Body of pancreas (tissue), 4 donors: ENCODE results near the gene THAP6. TPM values are rescaled to one million over a fixed set of nuclear protein-coding genes. Genes with fewer than 3 reads are reported as not detected.
A peak's percentile ranks its signal among the peaks of the same experiment; 100 is the strongest.

ENCODE experiments used
- ATAC-seq: fragments of 150-250 bp; one replicate; pipeline ENCODE4 v1.9.1; 2016
- DNase-seq, 4 donors: peaks; one replicate each; pipeline ENCODE4 v3.0.0-alpha.2; 2019
- H3K27ac ChIP-seq, 4 donors: fragments of 200-600 bp; sonication (generic); 1 replicate in 3 of 4; 2 replicates in 1 of 4; pipeline versions ENCODE4 v1.5.1 to v1.6.1; 2016 to 2019; ENCODE audit warnings: mild to moderate bottlenecking in 1 of 4, mixed read lengths in 1 of 4, moderate library complexity in 1 of 4
- H3K27me3 ChIP-seq, 2 donors: fragments of 200-600 bp; sonication (generic); one replicate each; pipeline ENCODE4 v1.6.0; 2016; ENCODE audit warnings: mild to moderate bottlenecking in 1 of 2
- H3K36me3 ChIP-seq, 2 donors: fragments of 200-600 bp; sonication (generic); replicated peaks in 1 of 2; 2 replicates each; pipeline ENCODE4 v1.5.1; 2016; ENCODE audit warnings: low read depth in 2 of 2; ENCODE audit not compliant: insufficient read depth in 1 of 2
- H3K4me1 ChIP-seq: fragments of 200-600 bp; sonication (generic); one replicate; pipeline ENCODE4 v1.6.0; 2016
- H3K4me3 ChIP-seq, 2 donors: fragments of 200-600 bp; sonication (generic); 1 replicate in 1 of 2; 2 replicates in 1 of 2; pipeline ENCODE4 v1.5.1; 2016 to 2019
- H3K9me3 ChIP-seq, 3 donors: fragments of 200-600 bp; sonication (generic); 1 replicate in 2 of 3; 2 replicates in 1 of 3; pipeline ENCODE4 v1.5.1; 2016
- POLR2A ChIP-seq, 3 donors: fragments of 450-650 bp; IDR thresholded peaks; one replicate each; pipeline ENCODE4 v1.6.1; 2016; ENCODE audit warnings: antibody characterized with exemption in 3 of 3, mild to moderate bottlenecking in 2 of 3
- WGBS, 2 donors: methylation state at CpG; one replicate each; pipeline ENCODE4 v1.1.5; 2017; 5-methylcytosine and 5-hydroxymethylcytosine counted together
- intact Hi-C: fragments of 100-400 bp; cut with DNase I; formaldehyde crosslinking; loops from one replicate; pipeline ENCODE4 v1.15.1; 2023
- total RNA-seq, 2 donors: library from RNA; depleted of rRNA; stranded (reverse); fragments of >200 nt; gene quantifications; one replicate each; pipeline ENCODE4 v1.1.0, GENCODE V29; 2016
- TF ChIP-seq, protein P1 (sequence below), 7 experiments: fragments of 450-650 bp in 4 of 7; fragments of 200-600 bp in 3 of 7; sonication (generic) in 3 of 7; IDR thresholded peaks; one replicate each; pipeline ENCODE4 v1.5.1; 2016 to 2019; ENCODE audit warnings: antibody characterized with exemption in 7 of 7

The THAP6 gene
- 10 to 100 TPM; 15.8 to 21.8 TPM for total RNA-seq

GRCh38 chr4:75514131-75514948, at the start of gene THAP6, which contains the start of gene RCHY1:
Gene THAP6, plus strand, starts transcription at chr4:75514473. Its CDS starts 980 bp downstream, at chr4:75515453.
Gene RCHY1, minus strand, starts transcription at chr4:75514403. Its CDS starts 117 bp downstream, at chr4:75514286.
- peak within 1 kb of the TSS; percentile 40 to 51 for H3K4me3 ChIP-seq
- TF ChIP-seq, protein P1, sequence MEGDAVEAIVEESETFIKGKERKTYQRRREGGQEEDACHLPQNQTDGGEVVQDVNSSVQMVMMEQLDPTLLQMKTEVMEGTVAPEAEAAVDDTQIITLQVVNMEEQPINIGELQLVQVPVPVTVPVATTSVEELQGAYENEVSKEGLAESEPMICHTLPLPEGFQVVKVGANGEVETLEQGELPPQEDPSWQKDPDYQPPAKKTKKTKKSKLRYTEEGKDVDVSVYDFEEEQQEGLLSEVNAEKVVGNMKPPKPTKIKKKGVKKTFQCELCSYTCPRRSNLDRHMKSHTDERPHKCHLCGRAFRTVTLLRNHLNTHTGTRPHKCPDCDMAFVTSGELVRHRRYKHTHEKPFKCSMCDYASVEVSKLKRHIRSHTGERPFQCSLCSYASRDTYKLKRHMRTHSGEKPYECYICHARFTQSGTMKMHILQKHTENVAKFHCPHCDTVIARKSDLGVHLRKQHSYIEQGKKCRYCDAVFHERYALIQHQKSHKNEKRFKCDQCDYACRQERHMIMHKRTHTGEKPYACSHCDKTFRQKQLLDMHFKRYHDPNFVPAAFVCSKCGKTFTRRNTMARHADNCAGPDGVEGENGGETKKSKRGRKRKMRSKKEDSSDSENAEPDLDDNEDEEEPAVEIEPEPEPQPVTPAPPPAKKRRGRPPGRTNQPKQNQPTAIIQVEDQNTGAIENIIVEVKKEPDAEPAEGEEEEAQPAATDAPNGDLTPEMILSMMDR (IDR thresholded peaks at IDR 0.05), result peak in 4 of 7 experiments; percentile 16 to 40 (median 25)
- TF ChIP-seq POLR2A (IDR thresholded peaks at IDR 0.05), result peak; percentile 73 to 94 (median 93)
- WGBS, 2 donors, result 0% methylated on average over 37 to 60 of the region's 61 CpGs
- peak; percentile 94 to 97 (median 95) for DNase-seq
- peak; percentile 97 for ATAC-seq
- intact Hi-C loops, result no loop called here
- peak within 1 kb of the TSS; percentile 82 to 98 (median 94) for H3K27ac ChIP-seq
- no peaks in the 10 kb centered on the region for H3K27me3 ChIP-seq
- H3K36me3 ChIP-seq, result no peaks in the 10 kb centered on the region
- peaks cover 26% of the 10 kb centered on the region for H3K4me1 ChIP-seq
- H3K9me3 ChIP-seq, result no peaks in the 10 kb centered on the region

DNA sequence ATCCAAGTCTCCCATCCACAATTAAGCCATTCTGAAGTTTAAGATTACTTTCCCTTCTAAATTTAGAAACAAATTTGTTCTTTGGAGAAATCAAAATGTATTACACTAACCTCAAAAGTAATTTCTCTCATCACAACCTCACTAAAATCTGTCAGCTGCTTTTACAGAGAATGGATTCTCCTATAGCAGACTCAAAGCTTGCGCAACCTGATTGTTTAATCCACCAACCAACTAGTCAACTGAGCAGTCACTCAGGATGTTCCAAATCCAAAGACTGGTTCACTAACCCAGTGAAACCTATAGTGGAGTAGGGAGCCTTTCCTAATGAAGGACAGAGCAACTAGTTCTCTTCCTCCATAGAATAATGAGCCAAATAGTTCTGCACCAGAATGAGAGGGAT, 44.4 kb upstream of the THAP6 start:
- ATAC-seq (no peak), DNase-seq (no peak)
- Histone ChIP-seq H3K4me3 (no peak overlapping the region), H3K27me3 (no peaks in the 10 kb centered on the region), H3K9me3 (no peaks in the 10 kb centered on the region), H3K36me3 (no peaks in the 10 kb centered on the region), H3K27ac (no peak overlapping the region), H3K4me1 (no peaks in the 10 kb centered on the region)
- 94 to 100% methylated on average over 1 of the region's 1 CpG for WGBS, 2 donors
- TF ChIP-seq, protein P1 (IDR thresholded peaks at IDR 0.05), result no peak
- TF ChIP-seq POLR2A (IDR thresholded peaks at IDR 0.05), result no peak
- intact Hi-C loops, result no loop called here

- H3K4me1 ChIP-seq, result no peaks in the 10 kb centered on the region
- intact Hi-C loops, result no loop called here
- TF ChIP-seq, protein P1 (IDR thresholded peaks at IDR 0.05), result no peak
- TF ChIP-seq POLR2A (IDR thresholded peaks at IDR 0.05), result no peak
- ATAC-seq (no peak), DNase-seq (no peak)
- H3K27ac ChIP-seq, result no peak overlapping the region
- no peaks in the 10 kb centered on the region for H3K36me3 ChIP-seq
- H3K9me3 ChIP-seq, result no peaks in the 10 kb centered on the region
- WGBS, 2 donors, result 94 to 96% methylated on average over 1 of the region's 1 CpG
- H3K4me3 ChIP-seq, result no peak overlapping the region
- no peaks in the 10 kb centered on the region for H3K27me3 ChIP-seq
Measured at GRCh38 chr4:75470738-75471137, 43.5 kb upstream of the THAP6 start.

GRCh38 chr4:75477201-75477600, 37.1 kb upstream of the THAP6 start:
- no peaks in the 10 kb centered on the region for H3K9me3 ChIP-seq
- no peak overlapping the region for H3K27ac ChIP-seq
- TF ChIP-seq, protein P1 (IDR thresholded peaks at IDR 0.05), result no peak
- no peak for TF ChIP-seq POLR2A (IDR thresholded peaks at IDR 0.05)
- 95 to 97% methylated on average over 3 of the region's 3 CpGs for WGBS, 2 donors
- no peak for DNase-seq
- H3K4me1 ChIP-seq, result no peaks in the 10 kb centered on the region
- no peak for ATAC-seq
- H3K27me3 ChIP-seq, result no peaks in the 10 kb centered on the region
- intact Hi-C loops, result no loop called here
- no peak overlapping the region for H3K4me3 ChIP-seq
- H3K36me3 ChIP-seq, result peaks cover 4 to 9% of the 10 kb centered on the region in 2 donors
